Stimulated activated CD8-positive, alpha-beta memory T cell treated with anti-CD3 and anti-CD28 coated beads, Interleukin-12 subunit alpha, Interleukin-12 subunit beta, amount 100 ng/mL, for 1 hour (primary cell): ENCODE data around the gene TREML2.

ENCODE experiments used
- DNase-seq: peaks from one replicate; pipeline ENCODE4 v3.0.0-alpha.2; 2020; ENCODE audit warnings: low read depth

TREML2 gene

GRCh38 chr6:41177287-41177686, 23.7 kb downstream of the TREML2 start:
- DNase-seq, result no peak

DNA sequence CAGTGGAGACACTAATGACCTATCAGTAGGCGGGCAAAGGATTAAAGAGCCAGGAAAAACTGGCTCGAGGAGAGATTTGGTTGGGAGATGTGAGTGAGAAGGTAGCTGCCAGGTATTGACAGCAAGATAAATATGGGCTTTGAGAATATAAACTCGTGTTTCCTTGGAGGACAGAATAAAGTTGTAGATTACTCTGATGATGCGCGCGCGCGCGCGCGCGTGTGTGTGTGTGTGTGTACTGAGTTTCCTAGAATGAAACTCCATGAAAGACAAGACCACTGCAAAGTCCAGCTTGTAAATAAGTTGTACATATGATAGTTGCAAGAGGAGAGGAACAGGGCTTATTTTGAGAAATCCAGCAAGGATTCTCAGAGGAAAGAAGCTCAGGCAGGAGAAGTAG, 24.8 kb downstream of the TREML2 start:
- DNase-seq, result no peak

DNA sequence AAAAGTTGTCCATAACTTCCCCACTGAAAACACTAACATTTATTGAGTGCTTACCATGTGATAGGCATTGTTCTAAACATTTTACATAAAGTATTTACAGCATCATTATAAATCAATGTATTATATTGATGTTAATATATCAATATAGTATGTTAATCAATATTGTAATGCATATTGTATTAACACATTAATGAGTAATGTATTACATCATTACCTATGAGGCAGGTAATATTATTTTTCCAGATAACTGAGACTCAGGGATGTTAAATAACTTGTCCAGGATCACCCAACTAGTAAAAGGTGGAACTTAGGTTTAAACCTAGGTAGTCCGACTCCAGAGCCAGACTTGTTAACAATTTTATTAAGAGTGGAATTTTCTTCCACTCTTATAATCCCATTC, 25.9 kb downstream of the TREML2 start:
- no peak for DNase-seq

DNA sequence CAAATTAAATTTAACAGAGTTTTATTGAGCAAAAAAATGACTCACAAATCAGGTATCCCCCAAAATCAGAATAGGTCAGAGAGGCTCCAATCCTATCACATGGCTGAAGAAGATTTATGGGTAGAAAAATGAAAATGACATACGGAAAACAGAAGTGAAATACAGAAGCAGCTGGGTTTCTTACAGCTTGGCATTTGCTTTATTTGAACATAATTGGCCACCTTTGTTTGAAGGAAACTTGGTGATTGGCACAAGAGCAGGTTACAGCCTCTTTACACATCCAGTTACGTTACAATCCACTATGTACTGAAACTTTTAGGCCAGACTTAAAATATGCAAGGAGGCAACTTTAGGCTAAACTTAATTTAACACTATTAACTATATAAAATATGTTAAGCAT, 26.3 kb downstream of the TREML2 start:
- no peak for DNase-seq

- DNase-seq, result no peak
Observed at GRCh38 chr6:41171908-41172307, 29.0 kb downstream of the TREML2 start.

GRCh38 chr6:41170547-41171160, 30.3 kb downstream of the TREML2 start:
- DNase-seq, result no peak

DNA sequence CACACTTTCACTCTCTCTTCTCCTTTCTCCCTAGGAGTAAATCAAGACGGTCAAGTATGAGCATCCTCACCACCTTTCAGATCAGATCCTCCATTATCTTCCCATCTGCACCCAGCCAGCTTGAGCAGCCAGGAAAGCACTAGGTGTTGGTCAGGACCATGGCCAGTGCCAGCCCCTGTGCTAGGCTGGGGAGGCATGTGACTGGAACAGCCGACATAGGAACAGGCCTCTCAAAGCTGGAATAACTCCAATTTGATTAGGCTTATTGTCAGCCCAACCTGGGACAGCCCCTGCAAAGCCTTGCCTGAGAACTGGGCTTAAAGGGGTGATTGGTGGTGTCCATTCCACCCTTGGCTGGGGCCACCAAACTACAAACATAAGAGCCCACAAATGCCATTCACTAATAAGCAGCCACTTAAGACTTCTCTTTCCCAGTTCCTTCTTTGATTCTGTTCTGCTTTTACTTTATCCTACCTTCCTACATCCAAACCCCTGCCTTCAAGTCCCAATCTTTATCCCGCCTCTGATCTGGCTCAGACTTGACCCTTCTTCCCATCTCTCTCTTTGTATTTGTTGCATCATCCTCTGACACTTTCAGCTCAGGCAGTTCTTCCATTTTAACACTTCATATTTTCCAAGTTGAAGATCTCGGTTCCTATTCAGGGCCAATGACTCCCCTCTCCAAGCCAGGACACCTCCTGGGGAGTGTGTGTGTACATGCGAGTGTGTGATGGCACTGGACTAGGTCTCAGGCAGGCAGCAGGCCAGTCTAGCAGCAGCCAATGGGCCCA, 33.6 kb downstream of the TREML2 start:
- no peak for DNase-seq

DNA sequence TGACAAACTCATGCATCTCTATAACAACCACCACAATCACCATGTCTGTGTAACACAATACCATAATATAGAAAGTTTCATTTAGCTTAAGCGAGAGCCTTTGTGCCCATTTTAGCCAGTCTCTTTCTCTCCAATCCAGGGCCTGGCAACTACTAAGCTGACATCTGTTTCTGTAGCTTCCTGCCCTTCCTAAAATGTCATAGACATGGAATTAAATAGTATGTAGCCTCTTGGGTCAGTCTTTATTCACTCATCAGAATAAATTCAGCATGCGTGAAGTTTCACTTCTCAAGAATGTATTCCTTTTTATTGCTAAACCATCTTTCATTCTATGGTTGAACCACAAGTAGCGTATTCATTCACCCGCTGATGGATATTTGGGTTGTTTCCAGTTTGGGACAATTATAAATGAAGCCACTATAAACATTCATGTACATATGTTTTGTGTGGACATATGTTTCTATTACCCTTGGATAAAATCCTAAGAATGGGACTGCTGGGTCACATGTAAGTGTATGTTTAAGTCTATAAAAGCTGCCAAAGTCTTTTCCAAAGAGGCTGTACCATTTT, 36.3 kb downstream of the TREML2 start:
- no peak for DNase-seq

DNA sequence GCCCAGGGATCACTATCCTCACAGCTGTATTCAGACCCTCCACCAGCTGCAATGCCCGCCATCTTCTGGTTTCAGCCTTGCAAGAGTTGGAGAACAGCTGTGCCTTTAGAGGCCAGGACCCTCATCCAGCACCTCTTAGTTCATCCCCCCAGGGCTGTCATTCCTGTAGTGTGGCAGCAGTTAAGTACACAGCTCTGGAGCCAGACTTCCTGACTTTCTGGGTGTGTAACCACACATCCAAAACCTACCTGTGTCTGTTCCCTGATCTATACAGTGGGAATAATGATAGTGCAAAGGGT, 37.6 kb downstream of the TREML2 start:
- DNase-seq, result no peak

GRCh38 chr6:41162687-41163418, 38.1 kb downstream of the TREML2 start, which contains the start of gene TREM2:
Gene TREM2, minus strand, starts transcription at chr6:41163116. Its CDS starts 34 bp downstream, at chr6:41163082.
- DNase-seq, result no peak

GRCh38 chr6:41161851-41162552, 38.9 kb downstream of the TREML2 start:
- no peak for DNase-seq

DNA sequence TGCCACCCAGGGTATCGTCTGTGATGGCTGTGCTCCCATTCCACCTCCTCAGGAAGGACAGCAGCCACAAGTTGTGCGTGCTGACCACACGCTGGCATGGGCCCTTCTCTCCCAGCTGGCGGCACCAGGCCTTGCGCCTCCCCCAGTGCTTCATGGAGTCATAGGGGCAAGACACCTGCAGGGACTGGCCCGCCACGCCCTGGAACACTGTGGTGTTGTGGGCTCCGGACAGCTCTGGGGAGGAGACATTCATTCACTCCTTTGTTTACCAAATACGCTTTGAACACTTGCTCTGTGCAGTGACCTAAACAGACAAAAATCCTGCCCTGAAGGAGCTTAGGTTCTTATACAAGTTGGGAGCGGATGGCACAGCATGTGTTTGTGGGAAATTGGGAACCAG, 39.6 kb downstream of the TREML2 start:
- no peak for DNase-seq

DNA sequence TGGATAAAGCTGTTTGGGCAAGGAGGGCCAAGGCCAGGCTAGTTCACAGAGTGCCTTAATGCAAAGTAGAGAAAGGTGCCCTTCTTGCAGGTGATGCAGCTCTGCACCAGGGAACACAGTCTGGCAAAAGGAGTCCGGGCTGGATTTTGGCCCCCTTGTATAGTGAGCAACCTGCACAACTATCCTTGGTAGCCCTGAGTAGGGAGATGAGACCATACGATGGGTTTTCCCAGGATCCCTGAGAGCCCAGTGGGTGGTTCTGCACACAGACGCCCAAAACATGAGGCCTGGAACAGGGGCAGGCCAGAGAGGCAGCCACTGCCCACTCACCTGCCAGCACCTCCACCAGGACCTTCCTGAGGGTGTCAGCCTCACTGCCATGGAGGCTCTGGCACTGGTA, 40.0 kb downstream of the TREML2 start:
- DNase-seq, result no peak

- no peak for DNase-seq
Observed at GRCh38 chr6:41159415-41160082, 41.4 kb downstream of the TREML2 start.

GRCh38 chr6:41157323-41157722, 43.6 kb downstream of the TREML2 start:
- no peak for DNase-seq

GRCh38 chr6:41156771-41157170, 44.2 kb downstream of the TREML2 start:
- DNase-seq, result no peak

- DNase-seq, result no peak
Observed at GRCh38 chr6:41156001-41156400, 44.9 kb downstream of the TREML2 start.

- no peak for DNase-seq
Observed at GRCh38 chr6:41155132-41155805, 45.7 kb downstream of the TREML2 start.

DNA sequence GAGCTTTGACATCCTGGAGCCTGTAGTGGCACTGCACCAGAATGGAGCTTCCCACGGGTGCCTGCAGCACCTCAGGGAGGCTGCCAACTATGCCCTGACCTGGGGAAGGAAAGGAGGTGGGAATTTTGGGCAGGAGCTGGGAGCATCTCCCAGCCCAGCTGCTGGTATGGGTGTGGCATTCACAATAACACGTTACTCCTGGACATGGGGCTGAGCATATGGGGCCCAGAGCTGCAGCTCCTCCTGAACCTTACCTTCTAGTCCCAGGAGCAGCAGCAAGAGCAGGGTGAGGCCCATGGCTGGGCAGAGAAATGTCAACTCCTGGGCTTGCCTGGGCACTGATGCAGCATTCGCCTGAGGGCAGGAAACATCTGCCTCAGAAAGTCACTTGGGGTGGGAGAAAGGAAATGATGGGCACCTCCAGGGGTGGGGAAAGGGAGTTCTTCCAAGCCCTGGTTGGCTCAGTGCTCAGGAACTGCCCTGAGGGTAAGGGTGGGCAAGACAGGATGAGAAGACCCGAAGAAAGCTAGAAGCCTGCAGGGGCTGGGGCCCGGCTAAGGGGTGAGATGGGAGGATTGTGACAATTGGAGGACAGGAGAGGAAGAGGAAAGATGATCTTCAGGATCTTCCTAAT, 46.8 kb downstream of the TREML2 start, which contains the start of gene TREML1:
Gene TREML1 (minus strand): TSS at position 356 of the 634 bp plus-strand sequence. CDS start 59 bp downstream, at position 297.
- no peak for DNase-seq

GRCh38 chr6:41153451-41153850, 47.5 kb downstream of the TREML2 start:
- DNase-seq, result no peak
